Activated CD8-positive, alpha-beta memory T cell treated with anti-CD3 and anti-CD28 coated beads, Interleukin-2, amount 50 U/mL, for 24 hours (primary cell): ENCODE measurements around the gene RUNX2.

Experiments
- DNase-seq: peaks from one replicate; pipeline ENCODE4 v3.0.0-alpha.2; 2020; ENCODE audit errors: extremely low read depth

RUNX2 gene

GRCh38 chr6:45351076-45351475, 22.9 kb downstream of the RUNX2 start:
- DNase-seq = no peak

GRCh38 chr6:45351667-45352066, 23.5 kb downstream of the RUNX2 start:
- DNase-seq = no peak

- no peak for DNase-seq
These were observed 25.5 kb downstream of the RUNX2 start for GRCh38 chr6:45353654-45354053.

- no peak for DNase-seq
These were observed 36.3 kb downstream of the RUNX2 start for GRCh38 chr6:45364466-45364865.

GRCh38 chr6:45365036-45365435, 36.9 kb downstream of the RUNX2 start:
- DNase-seq = no peak

GRCh38 chr6:45366534-45366933, 38.4 kb downstream of the RUNX2 start:
- DNase-seq = no peak

GRCh38 chr6:45367999-45368398, 39.9 kb downstream of the RUNX2 start:
- no peak for DNase-seq

GRCh38 chr6:45369870-45370269, 41.7 kb downstream of the RUNX2 start:
- no peak for DNase-seq

GRCh38 chr6:45371924-45372573, 43.9 kb downstream of the RUNX2 start:
- no peak for DNase-seq

GRCh38 chr6:45375449-45375848, 47.3 kb downstream of the RUNX2 start:
- no peak for DNase-seq

GRCh38 chr6:45376310-45377042, 48.3 kb downstream of the RUNX2 start:
- no peak for DNase-seq

GRCh38 chr6:45377043-45377553, 49.0 kb downstream of the RUNX2 start:
- no peak for DNase-seq

- peak; percentile 91 for DNase-seq
These were observed 49.6 kb downstream of the RUNX2 start, which contains the start of gene SUPT3H for GRCh38 chr6:45377554-45378333. SUPT3H (minus strand) TSS chr6:45377934.

- DNase-seq = no peak
These were observed 50.3 kb downstream of the RUNX2 start for GRCh38 chr6:45378334-45378926.

- no peak for DNase-seq
These were observed 54.3 kb downstream of the RUNX2 start for GRCh38 chr6:45382391-45382790.

GRCh38 chr6:45386501-45386900, 58.4 kb downstream of the RUNX2 start:
- DNase-seq = no peak

- no peak for DNase-seq
These were observed 59.1 kb downstream of the RUNX2 start for GRCh38 chr6:45387236-45387635.

- no peak for DNase-seq
These were observed 60.2 kb downstream of the RUNX2 start for GRCh38 chr6:45388328-45388727.

GRCh38 chr6:45394586-45395095, 66.5 kb downstream of the RUNX2 start:
- no peak for DNase-seq

- no peak for DNase-seq
These were observed 70.1 kb downstream of the RUNX2 start for GRCh38 chr6:45398075-45398813.

- DNase-seq = no peak
These were observed 71.9 kb downstream of the RUNX2 start for GRCh38 chr6:45400021-45400420.
